Measurements from ENCODE around the gene ZNF532.

DNA sequence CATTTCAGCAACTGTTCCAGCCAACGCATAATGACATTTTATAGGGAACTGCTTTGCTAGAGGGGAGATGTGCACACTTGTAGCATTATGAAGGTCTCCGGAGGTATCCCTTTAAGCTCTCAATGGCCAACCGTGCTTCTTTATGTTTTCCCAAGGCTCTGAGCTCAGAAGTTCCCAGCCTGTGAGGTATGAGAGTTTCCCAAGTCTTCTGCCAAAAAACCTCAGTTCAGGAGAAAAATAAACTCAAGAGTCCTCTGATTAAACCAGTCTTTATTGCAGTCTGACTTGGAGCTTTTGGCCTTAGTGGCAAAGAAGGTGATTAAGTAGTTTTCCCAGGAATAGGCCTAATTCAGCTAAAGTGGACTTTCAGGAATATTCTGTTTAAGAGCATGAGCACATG lies 35.4 kb upstream of the ZNF532 start:
- TF ChIP-seq, protein P1, sequence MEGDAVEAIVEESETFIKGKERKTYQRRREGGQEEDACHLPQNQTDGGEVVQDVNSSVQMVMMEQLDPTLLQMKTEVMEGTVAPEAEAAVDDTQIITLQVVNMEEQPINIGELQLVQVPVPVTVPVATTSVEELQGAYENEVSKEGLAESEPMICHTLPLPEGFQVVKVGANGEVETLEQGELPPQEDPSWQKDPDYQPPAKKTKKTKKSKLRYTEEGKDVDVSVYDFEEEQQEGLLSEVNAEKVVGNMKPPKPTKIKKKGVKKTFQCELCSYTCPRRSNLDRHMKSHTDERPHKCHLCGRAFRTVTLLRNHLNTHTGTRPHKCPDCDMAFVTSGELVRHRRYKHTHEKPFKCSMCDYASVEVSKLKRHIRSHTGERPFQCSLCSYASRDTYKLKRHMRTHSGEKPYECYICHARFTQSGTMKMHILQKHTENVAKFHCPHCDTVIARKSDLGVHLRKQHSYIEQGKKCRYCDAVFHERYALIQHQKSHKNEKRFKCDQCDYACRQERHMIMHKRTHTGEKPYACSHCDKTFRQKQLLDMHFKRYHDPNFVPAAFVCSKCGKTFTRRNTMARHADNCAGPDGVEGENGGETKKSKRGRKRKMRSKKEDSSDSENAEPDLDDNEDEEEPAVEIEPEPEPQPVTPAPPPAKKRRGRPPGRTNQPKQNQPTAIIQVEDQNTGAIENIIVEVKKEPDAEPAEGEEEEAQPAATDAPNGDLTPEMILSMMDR (IDR thresholded peaks at IDR 0.05), result no peak
- TF ChIP-seq POLR2A (IDR thresholded peaks at IDR 0.05), result no peak
